Stimulated activated CD8-positive, alpha-beta memory T cell treated with anti-CD3 and anti-CD28 coated beads, Interleukin-15, amount 100 ng/mL, for 24 hours (primary cell): Measurements from ENCODE around the gene PLPP2.
"Not testable (repeated sequence)": the region's sequence is repeated elsewhere in the genome, so short reads cannot be mapped to it uniquely, and the experiment has no call there.

Experiments used
- DNase-seq: peaks from one replicate; pipeline ENCODE4 v3.0.0-alpha.2; 2020; ENCODE audit warnings: low read depth

The PLPP2 gene

GRCh38 chr19:269241-269640 is 22.0 kb downstream of the PLPP2 start:
- DNase-seq, result no peak

GRCh38 chr19:262125-262524 is 29.1 kb downstream of the PLPP2 start:
- no peak for DNase-seq

- DNase-seq, result not testable (repeated sequence)
These were observed 34.4 kb downstream of the PLPP2 start for GRCh38 chr19:256804-257203.

GRCh38 chr19:252421-253186 is 38.6 kb downstream of the PLPP2 start:
- DNase-seq, result not testable (repeated sequence)

GRCh38 chr19:246551-246950 is 44.7 kb downstream of the PLPP2 start:
- DNase-seq, result no peak

GRCh38 chr19:245900-246299 is 45.3 kb downstream of the PLPP2 start:
- not testable (repeated sequence) for DNase-seq

GRCh38 chr19:245457-245856 is 45.7 kb downstream of the PLPP2 start:
- no peak for DNase-seq
